MM.1S (cell line): ENCODE results near the gene APOF.
A peak's percentile ranks its signal among the peaks of the same experiment; 100 is the strongest.
"Not testable (repeated sequence)": the region's sequence is repeated elsewhere in the genome, so short reads cannot be mapped to it uniquely, and the experiment has no call there.

Experiments used
- DNase-seq: peaks from one replicate; pipeline ENCODE4 v3.0.0-alpha.2; 2015
- H2AFZ ChIP-seq: fragments of 300-600 bp; sonication (generic); 2 replicates; pipeline ENCODE4 v1.6.0; 2016; ENCODE audit warnings: antibody characterized with exemption, low read length
- H3F3A ChIP-seq: fragments of 300-600 bp; sonication (generic); 2 replicates; pipeline ENCODE4 v1.6.1; 2016; ENCODE audit warnings: mild to moderate bottlenecking, antibody characterized with exemption, low read length, moderate library complexity, mixed read lengths; ENCODE audit not compliant: insufficient read depth
- H3K27ac ChIP-seq: fragments of 300-600 bp; sonication (generic); 2 replicates; pipeline ENCODE4 v1.5.1; 2016; ENCODE audit warnings: mild to moderate bottlenecking, low read length
- H3K27me3 ChIP-seq: fragments of 300-600 bp; sonication (generic); replicated peaks from 2 replicates; pipeline ENCODE4 v1.6.0; 2016; ENCODE audit warnings: low read length; ENCODE audit not compliant: insufficient read depth
- H3K36me3 ChIP-seq: fragments of 300-600 bp; sonication (generic); replicated peaks from 2 replicates; pipeline ENCODE4 v1.6.1; 2016; ENCODE audit warnings: mild to moderate bottlenecking, low read length, mixed read lengths; ENCODE audit not compliant: insufficient read depth
- H3K4me1 ChIP-seq: fragments of 300-600 bp; sonication (generic); 2 replicates; pipeline ENCODE4 v1.6.1; 2016; ENCODE audit warnings: low read length, mixed read lengths
- H3K4me2 ChIP-seq: fragments of 300-600 bp; sonication (generic); 2 replicates; pipeline ENCODE4 v1.6.0; 2016; ENCODE audit warnings: low read depth, low read length
- H3K4me3 ChIP-seq: fragments of 300-600 bp; sonication (generic); 2 replicates; pipeline ENCODE4 v1.5.1; 2016; ENCODE audit warnings: low read length, mixed read lengths
- H3K79me2 ChIP-seq: fragments of 300-600 bp; sonication (generic); 2 replicates; pipeline ENCODE4 v1.6.1; 2016; ENCODE audit warnings: mixed run types, low read length, mixed read lengths
- H3K9ac ChIP-seq: fragments of 300-600 bp; sonication (generic); 2 replicates; pipeline ENCODE4 v1.6.1; 2016; ENCODE audit warnings: low read length, mixed read lengths
- H3K9me2 ChIP-seq: fragments of 300-600 bp; sonication (generic); replicated peaks from 2 replicates; pipeline ENCODE4 v1.6.1; 2016; ENCODE audit warnings: mild to moderate bottlenecking, low read length, mixed read lengths; ENCODE audit not compliant: insufficient read depth
- H3K9me3 ChIP-seq: fragments of 300-600 bp; sonication (generic); replicated peaks from 2 replicates; pipeline ENCODE4 v1.6.1; 2016; ENCODE audit warnings: mild to moderate bottlenecking, low read length, mixed read lengths; ENCODE audit not compliant: insufficient read depth
- H4K20me1 ChIP-seq: fragments of 300-600 bp; sonication (generic); 2 replicates; pipeline ENCODE4 v1.6.1; 2016; ENCODE audit warnings: mild to moderate bottlenecking, low read length, moderate library complexity, mixed read lengths; ENCODE audit not compliant: insufficient read depth
- CTCF ChIP-seq: fragments of 300-600 bp; sonication (generic); IDR thresholded peaks from 2 replicates; pipeline ENCODE4 v1.5.1; 2016; ENCODE audit warnings: antibody characterized with exemption, low read length, mixed read lengths
- EZH2 ChIP-seq: fragments of 300-600 bp; sonication (generic); optimal IDR thresholded peaks from 2 replicates; pipeline ENCODE3; 2017; ENCODE audit warnings: low read depth, mild to moderate bottlenecking, antibody characterized with exemption, low read length, mixed read lengths
- EZH2phosphoT487 ChIP-seq: fragments of 300-600 bp; sonication (generic); IDR thresholded peaks from 2 replicates; pipeline ENCODE4 v1.6.1; 2018; ENCODE audit warnings: antibody characterized with exemption, low read length

The APOF gene

GRCh38 chr12:56338308-56339157 lies 24.1 kb downstream of the APOF start, which contains the start of gene IL23A:
TSS of gene IL23A (plus strand) at chr12:56338884. CDS start at chr12:56339045, 161 bp downstream.
- Histone ChIP-seq H2AFZ (peak within 1 kb of the TSS; percentile 49; the same call in 1 of the 2 replicates), H4K20me1 (no peaks in the 10 kb centered on the region), H3K9me2 (no peaks in the 10 kb centered on the region), H3K79me2 (peaks cover 19% of the 10 kb centered on the region), H3K36me3 (no peaks in the 10 kb centered on the region), H3K9me3 (no peaks in the 10 kb centered on the region), H3F3A (peaks cover 39% of the 10 kb centered on the region), H3K9ac (peak within 1 kb of the TSS; percentile 92), H3K4me1 (peaks cover 40% of the 10 kb centered on the region), H3K4me2 (peak within 1 kb of the TSS; percentile 99), H3K4me3 (peak within 1 kb of the TSS; percentile 73), H3K27me3 (no peaks in the 10 kb centered on the region), H3K27ac (peak within 1 kb of the TSS; percentile 99)
- peak; percentile 93 for DNase-seq
- TF ChIP-seq EZH2phosphoT487, result no peak
- TF ChIP-seq CTCF, result no peak
- no peak for TF ChIP-seq EZH2

DNA sequence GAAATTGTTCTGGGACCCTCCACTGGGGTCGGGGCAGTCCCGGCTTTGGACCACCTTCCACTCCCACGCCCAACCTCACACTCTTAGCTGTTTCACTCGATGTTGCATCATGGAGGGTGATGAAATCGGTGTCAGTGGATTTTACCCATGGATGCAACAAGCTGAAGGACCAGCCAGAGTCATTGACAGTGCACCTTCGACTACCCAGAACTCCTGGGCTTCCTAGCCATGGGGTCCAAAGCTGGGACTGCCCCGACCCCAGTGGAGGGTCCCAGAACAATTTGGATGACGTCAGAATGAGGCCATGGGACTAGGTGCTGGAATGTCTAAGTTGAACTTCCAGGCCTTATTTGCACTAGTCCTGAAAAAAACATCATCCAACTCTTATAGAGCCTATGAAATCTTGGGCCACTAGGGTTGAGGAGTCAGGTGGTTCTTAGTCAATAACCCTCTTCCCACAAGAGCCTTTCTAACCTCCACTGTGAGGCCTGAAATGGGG lies 24.9 kb downstream of the APOF start:
- Histone ChIP-seq H3K79me2 (peaks cover 27% of the 10 kb centered on the region), H3K9me2 (no peaks in the 10 kb centered on the region), H3K9ac (peak overlapping the region; percentile 34; the same call in 1 of the 2 replicates), H3K4me2 (peak overlapping the region; percentile 99; the same call in 1 of the 2 replicates), H3K4me3 (peak overlapping the region; percentile 5; the same call in 1 of the 2 replicates), H3K9me3 (no peaks in the 10 kb centered on the region), H3K4me1 (peaks cover 43% of the 10 kb centered on the region), H3K27me3 (no peaks in the 10 kb centered on the region), H3F3A (peaks cover 39% of the 10 kb centered on the region), H2AFZ (0 out of 2 replicates have a peak overlapping the region, but pooled peaks have one; percentile 10), H3K36me3 (no peaks in the 10 kb centered on the region), H3K27ac (peak overlapping the region; percentile 99), H4K20me1 (no peaks in the 10 kb centered on the region)
- no peak for DNase-seq
- TF ChIP-seq EZH2phosphoT487 (no peak), CTCF (no peak), EZH2 (no peak)

DNA sequence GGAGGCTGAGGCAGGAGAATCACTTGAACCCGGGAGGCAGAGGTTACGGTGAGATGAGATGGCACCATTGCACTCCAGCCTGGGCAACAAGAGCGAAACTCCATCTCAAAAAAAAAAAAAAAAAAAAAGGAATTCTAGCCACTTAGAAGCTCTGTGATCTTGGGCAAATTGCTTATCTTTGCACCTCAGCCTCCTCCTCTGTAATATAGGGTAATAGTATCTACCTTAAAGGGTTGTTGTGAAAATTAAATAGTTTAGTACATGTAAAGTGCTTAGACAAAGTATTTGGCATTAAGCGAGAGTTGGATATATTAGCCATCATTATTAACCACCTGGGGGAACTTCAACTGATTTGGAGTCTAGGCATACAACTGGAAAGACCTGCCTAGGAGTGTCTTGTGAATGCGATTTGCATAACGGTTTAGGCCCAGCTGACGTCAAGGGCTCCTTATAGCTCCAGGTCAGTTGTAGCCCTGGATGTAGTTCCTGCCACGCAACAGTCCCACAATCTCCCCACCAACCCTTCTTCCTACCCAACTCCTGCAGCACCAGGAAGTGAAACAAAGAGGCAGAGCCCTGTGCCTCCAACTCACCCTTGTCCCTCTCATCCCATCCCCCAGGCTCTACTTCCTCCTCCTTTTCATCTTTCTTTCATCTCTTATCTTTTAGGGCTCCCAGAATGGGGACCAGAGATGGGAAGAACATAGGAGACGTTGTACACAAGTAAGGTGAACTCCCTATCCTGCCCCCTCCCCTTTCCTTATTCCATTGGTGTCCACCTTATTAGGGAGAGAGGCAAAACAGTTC lies 26.1 kb downstream of the APOF start:
- Histone ChIP-seq H3K9ac (no peak overlapping the region), H4K20me1 (no peaks in the 10 kb centered on the region), H3K4me1 (peaks cover 47% of the 10 kb centered on the region), H3K4me3 (no peak overlapping the region), H3K36me3 (no peaks in the 10 kb centered on the region), H2AFZ (0 out of 2 replicates have a peak overlapping the region, but pooled peaks have one; percentile 2), H3K9me3 (no peaks in the 10 kb centered on the region), H3K27me3 (no peaks in the 10 kb centered on the region), H3K79me2 (peaks cover 34% of the 10 kb centered on the region), H3K27ac (peak overlapping the region; percentile 67; the same call in 1 of the 2 replicates), H3F3A (peaks cover 38% of the 10 kb centered on the region), H3K9me2 (no peaks in the 10 kb centered on the region), H3K4me2 (0 out of 2 replicates have a peak overlapping the region, but pooled peaks have one; percentile 17)
- peak; percentile 33 for DNase-seq
- TF ChIP-seq CTCF, result no peak
- TF ChIP-seq EZH2phosphoT487, result no peak
- no peak for TF ChIP-seq EZH2

GRCh38 chr12:56335527-56335926 lies 27.1 kb downstream of the APOF start:
- not testable (repeated sequence) for H3K9ac ChIP-seq, H3K27ac ChIP-seq, DNase-seq, H3K36me3 ChIP-seq, H3K4me3 ChIP-seq, H2AFZ ChIP-seq, H3K9me3 ChIP-seq, H3K27me3 ChIP-seq, H4K20me1 ChIP-seq, H3K4me2 ChIP-seq, H3K9me2 ChIP-seq
- peaks cover 33% of the 10 kb centered on the region for H3K79me2 ChIP-seq
- H3F3A ChIP-seq, result peaks cover 34% of the 10 kb centered on the region
- H3K4me1 ChIP-seq, result peaks cover 46% of the 10 kb centered on the region
